Hepatocyte (in vitro differentiated cells): Measurements from ENCODE around the gene ZNF775. TPM values are rescaled to one million over a fixed set of nuclear protein-coding genes. Genes with fewer than 3 reads are reported as not detected.

Source experiments
- DNase-seq: peaks from one replicate; pipeline ENCODE4 v3.0.0-alpha.2; 2016; ENCODE audit warnings: low spot score
- H2AFZ ChIP-seq: fragments of 200-600 bp; sonication (generic); 2 replicates; pipeline ENCODE4 v1.6.0; 2016; ENCODE audit warnings: antibody characterized with exemption, mild to moderate bottlenecking
- H3K27ac ChIP-seq: fragments of 200-600 bp; sonication (generic); 2 replicates; pipeline ENCODE4 v1.5.1; 2016; ENCODE audit warnings: mild to moderate bottlenecking
- H3K27me3 ChIP-seq: fragments of 200-600 bp; sonication (generic); 2 replicates; pipeline ENCODE4 v1.6.1; 2016
- H3K36me3 ChIP-seq: fragments of 200-600 bp; sonication (generic); replicated peaks from 2 replicates; pipeline ENCODE4 v1.5.1; 2016; ENCODE audit warnings: low read depth; ENCODE audit not compliant: insufficient read depth
- H3K4me1 ChIP-seq: fragments of 200-600 bp; sonication (generic); 2 replicates; pipeline ENCODE4 v1.5.1; 2016; ENCODE audit warnings: mild to moderate bottlenecking, moderate library complexity; ENCODE audit not compliant: insufficient read depth
- H3K4me2 ChIP-seq: fragments of 200-600 bp; sonication (generic); 2 replicates; pipeline ENCODE4 v1.6.0; 2016
- H3K4me3 ChIP-seq: fragments of 200-600 bp; sonication (generic); 2 replicates; pipeline ENCODE4 v1.5.1; 2016; ENCODE audit warnings: mild to moderate bottlenecking
- H3K79me2 ChIP-seq: fragments of 200-600 bp; sonication (generic); 2 replicates; pipeline ENCODE4 v1.6.0; 2017; ENCODE audit warnings: mild to moderate bottlenecking
- H3K9me2 ChIP-seq: fragments of 200-600 bp; sonication (generic); replicated peaks from 2 replicates; pipeline ENCODE4 v1.6.0; 2017; ENCODE audit warnings: mild to moderate bottlenecking; ENCODE audit not compliant: insufficient read depth
- H3K9me3 ChIP-seq: fragments of 200-600 bp; sonication (generic); 2 replicates; pipeline ENCODE4 v1.5.1; 2016; ENCODE audit warnings: low read depth, mild to moderate bottlenecking
- H4K20me1 ChIP-seq: fragments of 200-600 bp; sonication (generic); 2 replicates; pipeline ENCODE4 v1.6.0; 2016; ENCODE audit warnings: mild to moderate bottlenecking; ENCODE audit not compliant: insufficient read depth, poor library complexity, severe bottlenecking
- EZH2 ChIP-seq: fragments of 200-600 bp; sonication (generic); IDR thresholded peaks from 2 replicates; pipeline ENCODE4 v1.6.1; 2016; ENCODE audit warnings: antibody characterized with exemption, mild to moderate bottlenecking, borderline replicate concordance
- EZH2phosphoT487 ChIP-seq: fragments of 200-600 bp; sonication (generic); IDR thresholded peaks from one replicate; pipeline ENCODE4 v1.6.1; 2018; ENCODE audit warnings: antibody characterized with exemption, mild to moderate bottlenecking, low read depth, moderate library complexity; ENCODE audit not compliant: unreplicated experiment, severe bottlenecking
- WGBS: methylation state at CpG from one replicate; pipeline ENCODE4 v1.1.6; 2016; ENCODE audit warnings: low lambda C conversion rate; ENCODE audit errors: missing lambda C conversion rate; 5-methylcytosine and 5-hydroxymethylcytosine counted together
- polyA plus RNA-seq: library from polyadenylated mRNA; unstranded; fragments of >200 nt; fragmentation: Nextera tagmentation; extraction: Ambion mirVana; gene quantifications from 2 replicates; pipeline ENCODE4 v1.2.1, GENCODE V29; 2016
- total RNA-seq: library from RNA; depleted of rRNA; stranded (reverse); fragments of >200 nt; gene quantifications from 2 replicates; pipeline ENCODE4 v1.2.3, GENCODE V29; 2014
- TF ChIP-seq, protein P1 (sequence below): fragments of 200-600 bp; sonication (generic); IDR thresholded peaks from 2 replicates; pipeline ENCODE4 v1.5.1; 2016; ENCODE audit warnings: antibody characterized with exemption, mild to moderate bottlenecking; ENCODE audit not compliant: poor library complexity

The ZNF775 gene
- total and polyA plus RNA-seq, 2 experiments from 2014 or later: 5.2 to 10.6 TPM

GRCh38 chr7:150434240-150434639 lies 55.1 kb downstream of the ZNF775 start:
- Histone ChIP-seq H3K27ac (no peak overlapping the region), H3K79me2 (no peaks in the 10 kb centered on the region), H3K4me3 (no peak overlapping the region), H4K20me1 (no peaks in the 10 kb centered on the region), H3K27me3 (peaks cover 3% of the 10 kb centered on the region), H3K36me3 (no peaks in the 10 kb centered on the region), H3K9me3 (no peaks in the 10 kb centered on the region), H3K4me2 (no peak overlapping the region), H2AFZ (no peak overlapping the region), H3K9me2 (no peaks in the 10 kb centered on the region), H3K4me1 (no peaks in the 10 kb centered on the region)
- WGBS: 83% methylated on average over 8 of the region's 8 CpGs
- no peak for DNase-seq
- no peak for TF ChIP-seq EZH2phosphoT487
- TF ChIP-seq, protein P1, sequence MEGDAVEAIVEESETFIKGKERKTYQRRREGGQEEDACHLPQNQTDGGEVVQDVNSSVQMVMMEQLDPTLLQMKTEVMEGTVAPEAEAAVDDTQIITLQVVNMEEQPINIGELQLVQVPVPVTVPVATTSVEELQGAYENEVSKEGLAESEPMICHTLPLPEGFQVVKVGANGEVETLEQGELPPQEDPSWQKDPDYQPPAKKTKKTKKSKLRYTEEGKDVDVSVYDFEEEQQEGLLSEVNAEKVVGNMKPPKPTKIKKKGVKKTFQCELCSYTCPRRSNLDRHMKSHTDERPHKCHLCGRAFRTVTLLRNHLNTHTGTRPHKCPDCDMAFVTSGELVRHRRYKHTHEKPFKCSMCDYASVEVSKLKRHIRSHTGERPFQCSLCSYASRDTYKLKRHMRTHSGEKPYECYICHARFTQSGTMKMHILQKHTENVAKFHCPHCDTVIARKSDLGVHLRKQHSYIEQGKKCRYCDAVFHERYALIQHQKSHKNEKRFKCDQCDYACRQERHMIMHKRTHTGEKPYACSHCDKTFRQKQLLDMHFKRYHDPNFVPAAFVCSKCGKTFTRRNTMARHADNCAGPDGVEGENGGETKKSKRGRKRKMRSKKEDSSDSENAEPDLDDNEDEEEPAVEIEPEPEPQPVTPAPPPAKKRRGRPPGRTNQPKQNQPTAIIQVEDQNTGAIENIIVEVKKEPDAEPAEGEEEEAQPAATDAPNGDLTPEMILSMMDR: no peak
- TF ChIP-seq EZH2: no peak

DNA sequence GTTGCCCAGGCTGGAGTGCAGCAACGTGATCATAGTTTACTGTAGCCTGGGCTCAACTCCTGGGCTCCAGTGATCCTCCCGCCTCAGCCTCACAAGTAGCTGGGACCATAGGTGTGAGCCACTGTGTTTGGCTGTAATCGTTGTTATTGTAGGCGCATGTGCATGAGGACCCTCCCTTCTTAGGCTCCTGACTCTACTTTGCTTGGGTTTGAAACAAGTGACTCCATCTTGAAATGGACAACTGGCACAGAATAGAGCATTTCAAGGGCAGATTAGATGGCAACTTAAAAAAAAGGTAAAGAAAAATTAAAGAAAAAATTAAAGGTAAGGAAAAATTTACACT lies 55.9 kb downstream of the ZNF775 start:
- H3K27ac ChIP-seq: no peak overlapping the region
- whole genome bisulfite sequencing: 78% methylated on average over 4 of the region's 4 CpGs
- H4K20me1 ChIP-seq: no peaks in the 10 kb centered on the region
- peaks cover 3% of the 10 kb centered on the region for H3K27me3 ChIP-seq
- no peak overlapping the region for H3K4me2 ChIP-seq
- no peaks in the 10 kb centered on the region for H3K9me2 ChIP-seq
- TF ChIP-seq, protein P1: no peak
- TF ChIP-seq EZH2phosphoT487: no peak
- TF ChIP-seq EZH2: no peak
- H3K4me3 ChIP-seq: no peak overlapping the region
- H3K4me1 ChIP-seq: no peaks in the 10 kb centered on the region
- no peak for DNase-seq
- H2AFZ ChIP-seq: no peak overlapping the region
- no peaks in the 10 kb centered on the region for H3K79me2 ChIP-seq
- H3K36me3 ChIP-seq: no peaks in the 10 kb centered on the region
- no peaks in the 10 kb centered on the region for H3K9me3 ChIP-seq

DNA sequence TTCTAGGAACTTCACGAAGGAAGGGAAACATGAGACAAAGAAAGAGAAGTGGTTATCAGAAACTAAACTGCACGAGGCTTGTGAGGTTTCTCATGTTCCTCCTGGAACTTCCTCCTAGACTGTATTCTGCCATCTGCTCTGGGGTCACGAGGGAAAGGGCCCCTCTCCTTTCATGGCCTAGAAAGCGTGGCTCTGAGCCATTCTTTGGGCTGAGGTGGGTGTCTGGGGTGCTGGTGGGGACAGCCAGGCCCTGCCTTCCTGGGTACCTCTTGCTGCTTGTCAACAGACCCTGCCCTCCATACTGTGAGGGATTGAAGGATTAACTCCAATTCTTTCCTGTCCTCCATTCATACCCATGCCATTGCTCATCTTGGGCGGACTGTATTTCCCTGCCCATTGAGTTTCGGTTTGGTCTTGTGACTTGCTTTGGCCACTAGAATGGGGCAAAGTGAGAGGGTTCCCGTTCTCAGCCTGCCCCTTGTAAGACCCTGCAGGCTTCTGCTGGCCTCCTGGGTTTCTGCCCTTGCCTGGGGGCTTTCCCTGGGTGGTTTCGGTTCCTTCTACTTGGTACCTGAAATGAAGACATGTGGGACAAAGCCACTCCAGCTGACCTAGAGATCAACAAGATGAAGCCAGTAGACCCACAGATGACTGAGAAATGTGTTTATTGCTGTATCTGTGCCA lies 56.4 kb downstream of the ZNF775 start:
- Histone ChIP-seq H3K9me2 (no peaks in the 10 kb centered on the region), H2AFZ (no peak overlapping the region), H3K79me2 (no peaks in the 10 kb centered on the region), H3K4me2 (no peak overlapping the region), H4K20me1 (no peaks in the 10 kb centered on the region), H3K27ac (no peak overlapping the region), H3K4me3 (no peak overlapping the region), H3K36me3 (no peaks in the 10 kb centered on the region), H3K27me3 (peaks cover 3% of the 10 kb centered on the region), H3K4me1 (no peaks in the 10 kb centered on the region), H3K9me3 (no peaks in the 10 kb centered on the region)
- WGBS: 81% methylated on average over 8 of the region's 8 CpGs
- TF ChIP-seq, protein P1: no peak
- TF ChIP-seq EZH2 (no peak), EZH2phosphoT487 (no peak)
- no peak for DNase-seq
